Measurements from ENCODE around the gene FDXR.

GRCh38 chr17:74858672-74859458, 13.9 kb downstream of the FDXR start:
- TF ChIP-seq GATA2 (IDR thresholded peaks at IDR 0.05; ENCODE audit: low read depth, low read length) (no peak), GATA3 (IDR thresholded peaks at IDR 0.05; ENCODE audit: low read depth, low read length) (no peak)

Measured in SH-SY5Y (cell line).